GM18520 (cell line): ENCODE results near the gene MCM9.
A peak's percentile ranks its signal among the peaks of the same experiment; 100 is the strongest.
"Not testable (repeated sequence)": the region's sequence is repeated elsewhere in the genome, so short reads cannot be mapped to it uniquely, and the experiment has no call there.

Experiments used
- ATAC-seq: cut with Tn5 transposase; IDR thresholded peaks from one replicate; pipeline ENCODE4 v1.9.1; 2021; ENCODE audit not compliant: unreplicated experiment

The MCM9 gene

DNA sequence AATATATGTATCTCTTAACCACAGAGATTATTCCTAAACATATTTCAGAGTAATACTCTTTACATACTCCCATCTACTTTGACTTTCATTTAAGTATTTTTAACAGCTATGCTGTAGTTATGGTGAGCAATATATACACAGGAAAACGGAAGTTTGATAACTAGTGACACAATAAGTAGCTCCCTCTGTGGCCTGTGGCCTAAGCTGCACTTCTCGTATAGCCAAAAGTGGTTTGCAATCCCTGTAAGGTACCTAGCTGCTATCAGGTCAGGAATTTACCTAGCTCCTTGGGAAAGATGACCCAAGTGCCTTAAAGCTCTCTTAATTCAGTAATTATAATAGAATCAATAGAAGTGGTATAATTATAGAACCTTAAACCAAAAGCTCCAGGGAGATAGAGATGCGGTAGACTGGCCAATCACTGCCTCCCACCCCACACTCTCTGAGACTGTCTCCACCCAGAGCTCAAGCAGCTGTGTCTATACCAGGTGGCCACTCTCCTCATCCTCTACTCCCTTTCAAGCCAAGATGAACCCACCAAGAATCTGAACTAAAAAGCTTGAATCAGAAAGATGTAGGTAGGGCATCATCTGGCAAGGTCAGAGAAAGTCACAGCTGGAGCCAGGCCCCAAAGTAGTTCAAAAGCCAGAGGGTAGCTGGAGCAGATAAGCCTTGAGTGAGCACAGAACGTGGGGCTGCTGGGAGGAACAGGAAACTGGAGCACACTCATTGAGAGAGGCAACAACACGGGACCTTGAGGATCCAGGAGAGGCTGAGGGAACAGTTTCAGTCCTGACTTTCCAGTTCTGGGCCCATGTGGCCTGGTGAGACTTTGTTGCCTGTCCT, 125.9 kb downstream of the MCM9 start:
- ATAC-seq, result peak; percentile 38

DNA sequence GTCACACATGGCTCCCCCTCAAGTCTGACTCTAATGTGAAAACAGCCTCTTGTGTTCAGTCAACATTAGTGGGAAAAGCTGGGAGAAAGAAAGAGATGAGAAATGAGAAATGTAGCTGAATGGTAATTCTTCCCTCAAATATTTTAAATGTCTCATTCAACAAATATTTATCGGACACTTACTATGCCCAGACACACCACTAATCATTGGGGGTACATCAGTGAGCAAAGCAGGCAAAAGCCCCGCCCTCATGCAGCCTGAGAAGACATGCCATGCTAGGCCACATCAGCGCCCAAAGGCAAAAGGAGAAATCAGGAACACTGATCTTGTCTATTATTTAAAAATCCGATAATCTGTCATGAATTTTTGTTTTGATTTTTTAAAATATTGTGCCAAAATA, 130.9 kb downstream of the MCM9 start:
- no peak for ATAC-seq

DNA sequence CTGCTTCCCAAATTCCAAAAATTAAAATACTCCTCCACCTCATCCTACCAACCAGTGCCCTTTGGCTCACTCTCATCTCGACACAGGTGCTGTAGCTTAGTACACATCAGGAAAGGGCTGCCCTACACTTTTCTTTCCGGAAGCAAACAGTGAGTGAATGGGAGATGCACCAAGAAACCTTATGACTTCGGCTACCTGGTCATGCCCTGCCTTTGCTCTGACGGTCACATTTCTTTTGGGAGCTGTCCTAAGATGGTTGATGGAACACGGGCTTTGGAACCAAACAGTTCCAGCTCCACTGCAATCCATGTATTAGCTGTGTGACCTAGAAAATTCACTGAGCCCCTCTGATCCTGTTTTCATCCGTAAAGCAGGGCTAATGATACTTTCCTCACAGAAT, 133.7 kb downstream of the MCM9 start:
- no peak for ATAC-seq

DNA sequence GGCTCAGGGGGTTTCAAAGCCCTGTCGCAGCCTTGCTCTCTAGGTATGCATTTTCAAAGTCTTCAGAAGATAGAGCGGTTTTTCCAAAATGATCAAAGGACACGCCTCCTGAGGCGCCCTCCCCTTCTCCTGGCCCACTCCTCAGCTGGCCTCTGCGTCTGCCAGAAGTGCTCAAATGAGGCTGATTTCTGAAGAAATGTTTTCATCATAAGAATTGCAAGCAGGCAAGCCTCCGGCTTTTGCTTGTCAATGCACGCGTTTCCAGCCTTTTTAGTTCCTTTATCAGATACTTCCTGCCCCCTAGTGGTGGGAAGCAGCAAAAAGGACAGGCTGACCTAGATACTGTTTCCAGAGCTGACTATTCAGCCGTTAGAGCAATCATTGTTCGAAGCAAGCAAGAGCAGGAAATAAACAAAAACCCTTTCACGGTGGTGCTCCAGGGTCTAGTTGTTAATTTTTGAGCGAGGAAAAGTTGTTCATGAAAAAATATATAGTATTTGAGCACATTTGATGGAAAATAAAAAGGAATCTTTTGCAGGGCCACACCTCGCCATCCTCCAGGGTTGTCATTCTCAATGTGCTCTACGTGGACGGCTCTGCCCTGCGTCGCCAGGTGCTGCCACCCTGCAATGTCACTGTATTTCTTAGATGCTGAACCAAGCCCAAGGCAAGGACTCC, 134.4 kb downstream of the MCM9 start:
- peak; percentile 95 for ATAC-seq

DNA sequence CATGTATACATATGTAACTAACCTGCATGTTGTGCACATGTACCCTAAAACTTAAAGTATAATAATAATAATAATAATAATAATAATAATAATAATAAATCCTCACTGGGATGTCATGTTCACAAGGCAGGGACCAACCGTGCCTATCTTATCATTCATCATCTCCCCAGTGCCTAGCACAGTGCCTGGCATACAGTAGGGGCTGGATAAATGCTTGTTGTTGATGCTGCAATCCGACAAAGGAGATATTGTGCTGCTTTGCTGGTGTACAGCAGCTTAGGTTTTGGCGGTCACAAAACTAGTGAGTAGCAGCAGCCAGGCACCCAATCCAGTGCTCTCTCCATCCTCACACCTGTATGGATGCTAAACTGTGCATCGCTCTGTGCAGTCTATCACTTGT, 135.1 kb downstream of the MCM9 start:
- no peak for ATAC-seq

DNA sequence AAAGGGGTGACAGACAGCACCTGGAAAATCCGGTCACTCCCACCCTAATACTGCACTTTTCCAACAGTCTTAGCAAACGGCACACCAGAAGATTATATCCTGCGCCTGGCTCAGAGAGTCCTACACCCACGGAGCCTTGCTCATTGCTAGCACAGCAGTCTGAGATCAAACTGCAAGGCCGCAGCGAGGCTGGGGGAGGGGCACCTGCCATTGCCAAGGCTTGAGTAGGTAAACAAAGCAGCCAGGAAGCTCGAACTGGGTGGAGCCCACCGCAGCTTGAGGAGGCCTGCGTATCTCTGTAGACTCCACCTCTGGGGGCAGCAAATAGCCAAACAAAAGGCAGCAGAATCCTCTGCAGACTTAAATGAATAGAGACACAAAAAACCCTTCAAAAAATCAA, 138.4 kb downstream of the MCM9 start:
- not testable (repeated sequence) for ATAC-seq

DNA sequence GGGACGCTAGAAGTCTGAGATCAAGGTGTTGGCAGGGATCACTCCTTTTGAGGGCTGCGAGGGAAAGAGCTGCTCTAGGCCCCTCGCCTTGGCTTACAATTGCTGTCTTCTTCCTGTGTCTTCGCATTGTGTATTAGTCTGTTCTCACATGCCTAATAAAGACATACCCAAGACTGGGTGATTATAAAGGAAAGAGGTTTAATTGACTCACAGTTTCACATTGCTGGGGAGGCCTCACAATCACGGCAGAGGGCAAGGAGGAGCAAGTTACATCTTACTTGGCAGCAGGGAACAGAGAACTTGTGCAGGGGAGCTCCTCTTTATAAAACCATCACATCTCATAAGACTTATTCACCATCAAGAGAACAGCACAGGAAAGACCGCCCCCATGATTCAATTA, 143.5 kb downstream of the MCM9 start:
- no peak for ATAC-seq

DNA sequence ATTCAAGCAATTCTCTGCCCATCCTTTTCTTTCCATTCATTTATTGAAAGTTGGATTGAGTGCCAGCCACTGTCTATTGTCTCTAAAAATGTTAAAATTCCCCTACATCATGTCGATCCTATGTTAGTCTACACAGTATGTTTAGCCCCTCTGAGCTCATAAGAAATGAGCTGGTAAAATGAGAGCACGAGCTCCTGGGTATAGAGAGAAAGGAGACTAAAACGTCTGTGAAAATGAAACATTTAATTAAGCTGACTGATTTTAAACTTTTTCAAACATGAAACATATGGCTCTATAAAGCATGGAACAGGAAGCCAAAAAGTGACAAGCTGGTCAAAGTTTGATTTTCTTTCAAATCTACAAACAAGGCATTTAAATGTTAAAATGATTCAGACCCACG, 145.0 kb downstream of the MCM9 start:
- ATAC-seq, result no peak

DNA sequence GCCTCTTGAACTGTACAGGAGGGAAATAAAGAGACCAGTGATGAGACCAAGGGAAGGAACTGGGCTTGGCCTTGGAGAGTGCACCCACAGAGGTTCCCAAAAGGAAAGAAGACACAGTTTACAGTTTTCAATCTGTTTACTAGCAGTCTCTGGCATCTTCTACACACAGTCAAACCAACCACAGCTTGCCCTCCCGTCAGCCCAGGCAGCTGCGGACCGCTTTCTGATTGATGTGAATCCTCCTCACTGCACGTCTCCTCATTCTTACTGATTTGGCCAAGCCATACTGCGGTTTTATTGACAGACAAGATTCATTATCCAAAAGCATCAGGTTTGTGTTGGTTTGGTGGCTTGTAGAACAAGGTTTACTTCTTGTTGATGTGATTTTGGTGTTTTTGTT, 145.5 kb downstream of the MCM9 start:
- ATAC-seq, result no peak

DNA sequence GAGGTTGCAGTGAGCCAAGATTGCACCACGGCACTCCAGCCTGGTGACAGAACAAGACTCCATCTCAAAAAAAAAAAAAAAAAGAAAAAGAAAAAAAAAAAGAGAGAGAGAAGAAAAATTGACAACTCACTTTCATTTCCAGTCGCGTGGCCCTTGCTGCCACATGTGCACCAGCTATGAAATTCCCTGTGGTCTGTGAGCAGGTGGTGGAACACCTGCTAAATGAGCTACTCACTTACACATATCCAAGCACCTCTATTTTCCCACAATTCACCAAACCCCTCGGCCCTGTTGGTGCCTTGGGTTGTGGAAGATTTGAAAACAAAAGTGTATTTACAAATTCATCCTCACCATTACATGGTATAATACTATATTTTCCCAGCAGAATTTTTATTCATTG, 146.3 kb downstream of the MCM9 start:
- no peak for ATAC-seq

DNA sequence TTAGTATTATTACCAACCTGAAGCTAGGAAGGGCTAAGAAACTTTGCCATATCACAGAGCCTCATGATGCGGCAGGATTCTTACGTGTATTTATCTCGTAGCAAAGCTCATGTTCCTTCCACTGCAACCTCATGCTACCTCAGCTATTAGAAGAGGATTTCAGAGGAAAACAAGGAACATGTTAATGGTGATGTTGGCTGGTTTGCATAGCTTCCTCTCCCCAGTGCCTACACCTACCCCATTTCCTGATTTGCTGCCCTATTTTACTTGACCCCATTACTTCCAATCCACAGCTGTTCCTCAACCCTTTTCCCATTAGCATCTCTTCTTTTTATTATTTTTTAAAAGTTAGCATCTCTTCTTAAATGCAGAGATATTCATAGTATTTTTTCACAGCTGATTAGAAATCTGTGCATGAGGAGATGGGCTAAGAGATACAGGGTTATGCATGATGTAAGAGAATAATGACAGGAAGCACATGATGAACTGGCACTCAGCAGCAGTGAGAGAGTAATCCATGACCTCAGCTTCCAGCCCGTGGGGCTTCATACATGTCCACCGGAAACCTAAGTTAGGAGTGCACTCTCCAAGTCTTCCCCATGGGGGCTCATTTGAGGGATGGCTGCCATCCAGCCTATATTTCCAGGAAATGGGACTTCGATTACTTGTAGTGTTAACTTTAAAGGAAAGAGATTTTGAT, 147.1 kb downstream of the MCM9 start:
- ATAC-seq, result no peak

DNA sequence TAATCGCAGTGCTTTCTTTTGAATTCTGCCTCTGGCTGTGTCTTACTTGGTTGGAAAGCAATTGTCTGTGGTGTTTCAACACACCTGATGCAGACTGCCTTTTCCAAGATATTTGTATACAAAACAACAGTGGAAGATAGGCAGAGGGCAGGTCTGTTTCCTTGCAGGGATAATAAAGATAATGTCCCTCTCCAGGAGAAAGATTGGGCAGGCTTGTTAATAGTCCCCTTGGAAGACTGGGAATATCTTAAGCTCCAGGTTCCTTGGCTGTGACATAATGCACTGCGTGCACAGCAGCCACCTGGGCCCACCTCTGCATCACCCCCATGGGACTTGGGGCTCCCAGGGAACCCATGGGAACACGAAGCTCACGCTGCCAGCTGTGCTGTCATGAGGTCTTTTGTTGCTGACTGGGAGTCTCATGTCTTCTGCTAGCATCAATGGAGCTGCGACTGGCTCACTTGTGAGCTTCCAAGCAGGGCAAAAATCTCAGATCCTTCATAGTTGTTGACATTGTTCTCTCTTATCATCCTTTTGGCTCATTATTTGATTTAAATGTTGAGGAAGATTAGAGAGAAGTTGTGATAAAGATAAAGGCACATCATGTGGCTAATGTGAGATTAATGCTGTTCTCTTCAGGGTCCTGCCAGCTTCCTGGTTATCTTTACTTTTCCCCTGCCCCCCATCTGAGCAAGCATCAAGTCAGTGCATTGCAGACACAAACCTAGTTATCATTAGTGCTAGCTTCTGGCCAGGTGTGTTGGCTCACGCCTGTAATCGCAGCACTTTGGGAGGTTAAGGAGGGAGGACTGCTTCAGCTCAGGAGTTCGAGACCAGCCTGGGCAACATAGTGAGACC, 148.1 kb downstream of the MCM9 start:
- ATAC-seq, result no peak

DNA sequence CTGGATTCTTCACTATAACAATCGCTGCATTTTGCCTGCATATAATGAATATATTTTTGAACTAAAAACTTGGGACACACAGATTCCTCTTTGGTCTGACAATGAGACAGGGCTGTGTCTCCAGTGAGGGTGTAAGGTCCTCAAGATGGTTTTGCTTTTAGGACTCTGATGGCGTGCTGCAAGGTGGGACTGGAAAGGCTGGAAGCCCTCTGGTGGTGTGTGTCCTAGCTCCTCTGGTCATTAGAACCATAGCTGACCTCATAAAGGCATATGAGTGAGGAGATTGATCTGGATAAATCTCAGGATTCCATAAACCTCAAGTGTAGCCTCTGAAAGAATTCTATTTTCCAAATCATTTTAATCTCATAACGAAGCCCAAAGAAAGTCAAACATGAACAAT, 149.4 kb downstream of the MCM9 start:
- ATAC-seq, result no peak

DNA sequence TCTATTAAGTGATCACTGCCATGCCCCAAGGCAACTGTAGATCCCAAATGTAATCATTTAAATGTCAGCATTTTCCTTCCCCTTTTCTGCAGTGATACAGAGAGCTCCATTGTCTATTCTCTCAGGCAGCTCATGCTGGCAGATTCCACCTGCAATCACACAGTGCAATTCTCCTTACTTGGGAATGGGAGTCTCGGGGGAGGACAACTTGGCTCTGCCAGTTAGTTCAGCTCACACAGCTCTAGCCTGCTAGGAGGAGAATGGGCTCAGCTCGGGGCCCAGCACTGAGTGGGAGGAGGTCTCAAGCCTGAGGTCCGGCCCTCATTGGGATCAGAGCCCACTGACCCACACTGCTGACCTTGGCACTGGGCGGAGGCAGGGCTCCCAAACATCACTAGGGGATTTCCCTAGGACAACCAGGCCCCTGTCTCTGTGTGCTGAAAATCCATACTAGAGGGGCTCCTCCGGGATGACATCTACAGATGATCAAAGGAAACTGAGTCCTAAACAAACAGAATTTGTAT, 150.3 kb downstream of the MCM9 start:
- no peak for ATAC-seq

DNA sequence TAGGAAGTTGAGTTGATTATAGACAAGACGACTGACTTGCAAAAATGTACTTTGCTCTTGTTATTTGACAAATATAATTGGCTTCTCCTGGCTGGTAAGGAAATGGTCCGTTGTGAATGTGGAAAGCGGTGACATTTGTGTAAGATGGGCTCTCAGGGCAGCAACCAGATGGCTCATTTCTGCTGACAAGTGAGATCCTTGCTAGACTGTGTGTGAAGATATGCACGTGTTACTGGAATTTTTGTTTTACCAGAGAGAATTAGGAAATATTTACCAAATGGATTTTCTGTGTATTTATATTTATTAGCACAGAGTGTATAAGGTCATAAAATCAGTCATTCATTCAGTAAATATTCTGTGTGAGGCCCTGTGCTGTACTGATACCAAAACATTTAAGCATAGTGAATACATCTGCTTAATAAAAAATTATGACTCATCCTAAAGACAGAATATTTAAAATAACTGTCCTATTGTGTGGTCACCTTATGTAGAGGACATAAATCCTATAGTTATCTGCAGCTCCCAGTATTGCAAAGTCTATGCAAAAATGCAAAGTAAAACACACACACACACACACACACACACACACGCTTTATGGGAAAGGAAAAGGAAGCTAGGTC, 150.9 kb downstream of the MCM9 start:
- no peak for ATAC-seq

DNA sequence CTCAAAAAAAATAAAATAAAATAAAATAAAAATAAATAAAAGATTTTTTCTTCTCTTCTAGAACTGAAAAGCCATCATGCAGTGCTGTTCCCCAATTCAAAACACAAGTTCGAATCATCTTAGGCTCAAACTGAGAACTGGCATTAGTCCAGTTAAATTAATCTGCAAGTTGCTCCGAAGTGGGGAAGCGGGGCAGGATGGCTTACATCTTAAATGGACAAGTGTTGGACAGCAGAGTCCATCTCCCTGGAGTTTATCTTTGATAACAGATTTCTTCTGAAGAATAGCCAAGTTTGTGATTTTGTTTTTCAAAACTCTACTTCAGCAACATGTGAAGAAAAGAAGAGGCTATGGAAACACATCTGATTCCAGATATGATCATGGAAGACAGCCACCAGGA, 152.3 kb downstream of the MCM9 start:
- ATAC-seq, result no peak

DNA sequence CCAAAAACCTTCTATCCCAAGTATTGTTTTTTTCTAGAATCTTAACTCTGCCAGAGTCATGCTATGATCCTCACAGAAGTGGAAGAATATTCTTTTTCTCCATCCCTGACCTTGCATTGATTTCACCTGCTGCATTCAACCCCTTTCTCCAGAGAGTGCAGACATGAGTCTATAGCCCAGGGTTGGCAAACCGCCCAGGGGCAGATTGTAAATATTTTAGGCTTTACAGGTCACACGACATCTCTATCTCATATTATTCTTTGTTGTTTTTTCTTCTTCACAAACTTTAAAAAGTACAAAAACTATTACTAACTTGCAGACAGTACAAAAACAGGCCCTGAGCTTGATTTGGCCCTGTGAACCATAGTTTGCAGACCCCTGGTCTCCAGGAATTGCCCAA, 153.1 kb downstream of the MCM9 start:
- no peak for ATAC-seq

DNA sequence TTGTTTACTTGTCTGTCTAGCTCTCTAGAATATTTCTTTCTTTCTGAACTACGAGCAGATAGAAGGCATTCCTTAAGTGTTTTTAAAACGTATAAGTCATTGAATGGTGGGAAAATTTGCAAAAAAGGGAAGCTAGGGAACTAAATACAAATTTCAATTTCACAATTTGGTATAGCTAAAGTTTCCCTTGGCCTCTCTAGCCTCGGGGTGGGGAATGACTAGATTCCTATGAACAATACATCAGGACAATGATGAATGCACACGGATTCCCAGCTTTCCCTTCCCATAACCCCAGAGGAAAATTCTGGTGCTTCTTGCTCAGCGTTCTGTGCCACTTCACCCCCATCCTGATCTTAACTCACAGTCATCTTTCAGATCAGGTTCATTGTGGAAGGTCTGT, 154.3 kb downstream of the MCM9 start:
- ATAC-seq, result no peak

DNA sequence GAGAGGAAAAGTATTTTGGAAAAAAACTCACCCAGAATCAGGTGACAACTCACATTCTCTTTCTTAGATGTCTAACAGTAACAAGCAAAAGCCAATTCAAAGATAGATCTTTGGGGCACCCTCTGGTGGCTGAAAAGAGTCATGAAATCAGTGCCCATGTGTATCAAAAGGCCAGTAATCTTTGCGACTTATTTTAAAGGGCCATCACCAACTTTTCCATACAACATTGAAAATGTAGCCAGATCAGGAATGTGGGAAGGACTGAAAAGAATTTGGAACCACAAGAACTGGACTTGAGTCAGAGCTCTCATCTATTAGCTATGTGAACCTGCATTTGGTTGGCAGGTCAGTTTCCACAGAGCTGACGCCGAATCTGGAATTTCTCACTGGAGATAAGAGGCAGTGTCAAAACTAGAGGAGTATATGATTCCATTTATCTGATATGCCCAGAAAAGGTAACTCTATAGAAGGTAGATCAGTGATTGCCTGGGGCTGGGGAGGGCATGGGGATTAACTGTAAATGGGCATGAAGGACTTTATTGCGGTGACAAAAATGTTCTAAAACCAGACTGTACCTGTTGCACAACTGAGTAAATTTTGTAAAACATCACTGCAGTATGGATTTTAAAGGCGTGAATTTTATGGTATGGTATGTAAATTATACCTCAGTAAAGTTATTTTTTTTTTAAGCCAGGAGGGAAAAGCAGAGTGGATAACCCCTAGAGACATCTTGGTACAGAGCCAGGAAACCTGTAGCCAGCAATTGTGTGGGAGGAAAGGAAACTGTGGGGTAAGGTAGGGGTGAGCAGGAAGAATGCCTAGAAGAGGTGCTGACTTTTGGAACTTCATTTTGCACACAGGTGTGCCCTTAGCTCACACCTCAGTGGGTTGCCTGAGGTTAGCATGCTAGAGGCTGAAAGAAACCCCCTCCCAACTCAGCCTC, 158.1 kb downstream of the MCM9 start:
- peak; percentile 79 for ATAC-seq
